Daoy (cell line): ENCODE data around the gene NAE1. TPM values are rescaled to one million over a fixed set of nuclear protein-coding genes. Genes with fewer than 3 reads are reported as not detected.
"Not testable (repeated sequence)": the region's sequence is repeated elsewhere in the genome, so short reads cannot be mapped to it uniquely, and the experiment has no call there.

Source experiments
- DNase-seq: peaks from one replicate; pipeline ENCODE4 v3.0.0-alpha.2; 2015; ENCODE audit warnings: low read depth
- total RNA-seq: library from RNA; depleted of rRNA; stranded (reverse); fragments of >200 nt; shearing (Covaris generic); gene quantifications from 2 replicates; pipeline ENCODE4 v1.2.3, GENCODE V29; 2014; rRNA removed

NAE1 gene
- 138 and 148 TPM in 2 replicates for total RNA-seq

- peak; percentile 91 for DNase-seq
These were observed at the start of gene NAE1 for GRCh38 chr16:66830422-66831404. Gene NAE1 (minus strand): TSS chr16:66830976. CDS start chr16:66830899, 77 bp downstream.

GRCh38 chr16:66878067-66878466 is 47.3 kb upstream of the NAE1 start:
- DNase-seq, result peak; percentile 19

- DNase-seq, result peak; percentile 39
These were observed 43.5 kb upstream of the NAE1 start for GRCh38 chr16:66874079-66874775.

GRCh38 chr16:66873685-66874055 is 42.9 kb upstream of the NAE1 start:
- DNase-seq, result no peak

GRCh38 chr16:66872943-66873684 is 42.3 kb upstream of the NAE1 start:
- DNase-seq, result peak; percentile 99

GRCh38 chr16:66872559-66872942 is 41.8 kb upstream of the NAE1 start:
- no peak for DNase-seq

GRCh38 chr16:66871840-66872239 is 41.1 kb upstream of the NAE1 start:
- no peak for DNase-seq

- not testable (repeated sequence) for DNase-seq
These were observed 40.6 kb upstream of the NAE1 start for GRCh38 chr16:66871363-66871762.

GRCh38 chr16:66869424-66869823 is 38.6 kb upstream of the NAE1 start:
- no peak for DNase-seq

GRCh38 chr16:66863707-66864106 is 32.9 kb upstream of the NAE1 start:
- no peak for DNase-seq

- DNase-seq, result no peak
These were observed 31.3 kb upstream of the NAE1 start for GRCh38 chr16:66862023-66862520.

GRCh38 chr16:66859397-66860068 is 28.8 kb upstream of the NAE1 start:
- DNase-seq, result no peak

GRCh38 chr16:66858740-66859396 is 28.1 kb upstream of the NAE1 start:
- peak; percentile 67 for DNase-seq

- no peak for DNase-seq
These were observed 26.7 kb upstream of the NAE1 start for GRCh38 chr16:66857437-66857836.

- no peak for DNase-seq
These were observed 26.0 kb upstream of the NAE1 start for GRCh38 chr16:66856801-66857200.

GRCh38 chr16:66856184-66856730 is 25.5 kb upstream of the NAE1 start:
- DNase-seq, result no peak

- DNase-seq, result no peak
These were observed 22.7 kb upstream of the NAE1 start for GRCh38 chr16:66853261-66854139.

- no peak for DNase-seq
These were observed 20.6 kb upstream of the NAE1 start for GRCh38 chr16:66851166-66851964.
